ENCODE results near the gene MYH15.

The MYH15 gene

DNA sequence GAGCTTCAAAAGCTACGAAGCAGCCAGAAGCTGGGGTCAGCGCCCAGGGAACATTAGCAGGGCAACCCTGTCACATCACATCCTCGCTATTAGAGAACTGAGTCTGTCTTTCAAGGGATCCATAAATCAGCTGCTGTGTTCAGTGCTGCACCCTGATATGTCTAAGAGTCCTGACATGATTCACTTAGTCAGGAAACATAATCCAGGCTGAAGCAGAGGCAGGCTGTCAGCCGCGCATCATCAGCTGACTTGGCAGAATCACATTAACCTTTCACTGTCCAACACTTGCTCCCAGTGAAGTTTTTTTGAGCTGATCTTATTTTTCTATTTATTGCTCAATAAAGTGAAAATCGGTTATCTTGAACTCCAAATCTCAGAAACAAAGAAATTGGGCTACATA is 23.5 kb downstream of the MYH15 start:
- no peak overlapping the region for H3K27ac ChIP-seq
- TF ChIP-seq, protein P1, sequence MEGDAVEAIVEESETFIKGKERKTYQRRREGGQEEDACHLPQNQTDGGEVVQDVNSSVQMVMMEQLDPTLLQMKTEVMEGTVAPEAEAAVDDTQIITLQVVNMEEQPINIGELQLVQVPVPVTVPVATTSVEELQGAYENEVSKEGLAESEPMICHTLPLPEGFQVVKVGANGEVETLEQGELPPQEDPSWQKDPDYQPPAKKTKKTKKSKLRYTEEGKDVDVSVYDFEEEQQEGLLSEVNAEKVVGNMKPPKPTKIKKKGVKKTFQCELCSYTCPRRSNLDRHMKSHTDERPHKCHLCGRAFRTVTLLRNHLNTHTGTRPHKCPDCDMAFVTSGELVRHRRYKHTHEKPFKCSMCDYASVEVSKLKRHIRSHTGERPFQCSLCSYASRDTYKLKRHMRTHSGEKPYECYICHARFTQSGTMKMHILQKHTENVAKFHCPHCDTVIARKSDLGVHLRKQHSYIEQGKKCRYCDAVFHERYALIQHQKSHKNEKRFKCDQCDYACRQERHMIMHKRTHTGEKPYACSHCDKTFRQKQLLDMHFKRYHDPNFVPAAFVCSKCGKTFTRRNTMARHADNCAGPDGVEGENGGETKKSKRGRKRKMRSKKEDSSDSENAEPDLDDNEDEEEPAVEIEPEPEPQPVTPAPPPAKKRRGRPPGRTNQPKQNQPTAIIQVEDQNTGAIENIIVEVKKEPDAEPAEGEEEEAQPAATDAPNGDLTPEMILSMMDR (conservative IDR thresholded peaks at IDR 0.05) = no peak

- no peak overlapping the region for H3K27ac ChIP-seq
- TF ChIP-seq, protein P1 (conservative IDR thresholded peaks at IDR 0.05) = no peak
Observed at GRCh38 chr3:108486338-108486737, 24.1 kb downstream of the MYH15 start.

DNA sequence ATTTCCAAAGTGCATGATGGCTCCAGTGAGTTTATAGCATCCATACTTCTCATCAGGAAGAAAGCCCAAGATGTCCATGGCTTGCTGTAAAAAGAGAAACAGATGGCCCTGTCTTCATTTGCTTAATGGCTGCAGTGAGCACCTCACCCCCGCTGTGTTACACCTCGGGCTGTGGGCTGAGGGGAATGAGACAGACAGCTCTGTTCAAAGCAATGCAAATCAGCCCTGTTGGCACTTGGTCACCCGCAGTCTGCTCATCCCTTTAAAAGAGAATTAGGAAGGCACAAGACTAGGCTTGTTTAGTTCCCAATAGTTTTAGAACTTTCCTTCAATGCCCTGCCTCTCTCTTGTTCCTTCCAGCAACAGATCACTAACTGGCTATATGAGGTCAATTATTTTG is 25.2 kb downstream of the MYH15 start:
- TF ChIP-seq, protein P1 (conservative IDR thresholded peaks at IDR 0.05) = no peak
- H3K27ac ChIP-seq = no peak overlapping the region

DNA sequence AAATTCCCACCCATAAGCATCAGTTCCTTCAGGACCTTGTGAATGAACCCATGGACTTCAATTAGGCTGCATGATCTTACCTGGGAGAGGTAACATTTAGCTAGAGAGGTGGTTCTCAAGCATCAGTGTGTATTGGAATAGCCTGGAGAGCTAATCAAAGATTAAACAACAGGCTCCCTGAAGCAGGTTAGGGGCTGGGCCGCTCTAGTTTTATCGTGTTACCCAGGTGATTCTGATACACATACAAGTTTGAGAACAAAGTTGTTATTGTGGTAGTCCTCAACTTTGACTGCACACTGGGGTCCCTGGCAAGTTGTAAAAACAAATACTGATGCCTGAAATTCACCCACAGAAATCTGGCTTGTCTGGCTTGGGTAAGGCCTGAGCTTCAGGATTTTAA is 31.2 kb downstream of the MYH15 start:
- TF ChIP-seq, protein P1 (conservative IDR thresholded peaks at IDR 0.05) = no peak
- no peak overlapping the region for H3K27ac ChIP-seq

GRCh38 chr3:108477511-108478147 is 32.8 kb downstream of the MYH15 start:
- no peak overlapping the region for H3K27ac ChIP-seq
- TF ChIP-seq, protein P1 (conservative IDR thresholded peaks at IDR 0.05) = peak; percentile 86

DNA sequence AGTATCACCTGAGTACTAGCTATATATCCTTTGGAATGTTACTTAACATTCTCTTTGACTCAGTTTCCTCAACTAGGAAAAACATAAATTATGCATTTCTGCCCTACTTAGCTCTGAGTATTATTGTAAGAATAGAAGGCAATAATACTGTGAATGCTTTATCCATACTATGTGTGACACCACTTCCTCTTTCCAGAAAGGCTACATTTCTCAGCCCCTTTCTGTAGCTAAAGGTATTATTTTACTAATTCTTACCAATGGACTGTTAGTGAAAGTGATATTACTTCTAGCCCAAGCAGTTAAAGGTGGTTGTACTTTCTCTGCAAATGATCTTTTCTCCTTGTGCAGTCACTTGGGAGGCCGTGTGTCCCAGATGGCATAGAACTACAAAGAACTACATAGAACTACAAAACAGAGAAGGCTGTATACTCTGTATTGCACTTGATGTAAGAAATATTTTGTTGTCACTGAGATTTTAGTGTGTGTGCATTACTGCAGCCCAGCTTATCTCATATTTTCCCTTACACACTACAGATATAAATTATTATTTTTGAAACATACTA is 35.1 kb downstream of the MYH15 start:
- TF ChIP-seq, protein P1 (conservative IDR thresholded peaks at IDR 0.05) = no peak
- H3K27ac ChIP-seq = no peak overlapping the region

DNA sequence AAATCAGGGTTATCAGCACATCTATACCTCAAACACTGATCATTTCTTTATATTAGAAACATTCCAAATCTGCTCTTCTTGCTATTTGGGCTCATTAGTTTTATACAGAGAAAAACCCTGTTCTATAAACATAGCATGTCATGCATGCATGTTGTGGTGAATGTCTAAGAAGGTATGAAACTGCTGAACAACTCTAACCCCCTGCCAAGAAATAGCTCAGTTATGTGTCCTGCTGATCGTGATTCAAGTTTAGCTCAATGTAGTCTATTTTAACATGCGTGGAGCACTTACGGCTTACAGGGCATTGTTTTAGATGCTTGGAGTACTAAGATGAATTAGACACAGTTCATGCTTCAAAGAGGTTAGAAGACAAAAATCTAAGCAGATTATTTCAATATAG is 35.8 kb downstream of the MYH15 start:
- no peak overlapping the region for H3K27ac ChIP-seq
- TF ChIP-seq, protein P1 (conservative IDR thresholded peaks at IDR 0.05) = no peak
